GM18505 (cell line): ENCODE measurements around the gene MIOX.
"Not testable (repeated sequence)": the region's sequence is repeated elsewhere in the genome, so short reads cannot be mapped to it uniquely, and the experiment has no call there.

Source experiments
- ATAC-seq: cut with Tn5 transposase; IDR thresholded peaks from one replicate; pipeline ENCODE4 v1.9.1; 2021; ENCODE audit not compliant: unreplicated experiment
- POLR2A ChIP-seq: IDR thresholded peaks from 4 replicates; pipeline ENCODE4 v1.6.1; 2011; ENCODE audit warnings: borderline replicate concordance; ENCODE audit not compliant: insufficient read depth, insufficient read length; ENCODE audit errors: extremely low read depth

The MIOX gene

GRCh38 chr22:50517495-50518260 lies 31.0 kb downstream of the MIOX start:
- ATAC-seq = no peak
- no peak for TF ChIP-seq POLR2A

GRCh38 chr22:50518606-50519005 lies 31.9 kb downstream of the MIOX start:
- no peak for TF ChIP-seq POLR2A
- no peak for ATAC-seq

- TF ChIP-seq POLR2A = no peak
- ATAC-seq = no peak
Measured at GRCh38 chr22:50519151-50519550, 32.5 kb downstream of the MIOX start.

GRCh38 chr22:50520184-50520583 lies 33.5 kb downstream of the MIOX start:
- not testable (repeated sequence) for ATAC-seq

GRCh38 chr22:50520826-50521453 lies 34.3 kb downstream of the MIOX start:
- TF ChIP-seq POLR2A = no peak
- ATAC-seq = no peak

GRCh38 chr22:50521710-50522109 lies 35.1 kb downstream of the MIOX start:
- ATAC-seq = no peak
- no peak for TF ChIP-seq POLR2A

GRCh38 chr22:50522208-50522805 lies 35.6 kb downstream of the MIOX start:
- ATAC-seq = no peak
- no peak for TF ChIP-seq POLR2A

GRCh38 chr22:50522806-50523438 lies 36.3 kb downstream of the MIOX start:
- no peak for TF ChIP-seq POLR2A
- ATAC-seq = no peak

DNA sequence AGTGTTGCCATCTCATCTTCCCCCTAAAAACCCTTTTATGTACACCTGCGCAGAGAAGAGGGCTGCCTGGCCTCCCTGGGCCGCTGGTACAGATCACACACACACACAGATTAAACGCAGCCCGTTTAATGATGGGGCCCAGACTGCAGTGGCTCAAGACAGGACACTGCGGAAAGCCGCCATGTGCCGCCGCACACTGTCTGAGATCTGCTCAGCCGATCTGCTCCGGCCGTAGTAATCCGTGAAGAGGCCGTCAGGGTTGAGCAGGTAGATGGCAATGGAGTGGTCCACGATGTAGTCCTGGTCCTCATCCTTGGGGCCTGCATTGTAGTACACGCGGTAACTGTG lies 36.8 kb downstream of the MIOX start:
- no peak for TF ChIP-seq POLR2A
- no peak for ATAC-seq

DNA sequence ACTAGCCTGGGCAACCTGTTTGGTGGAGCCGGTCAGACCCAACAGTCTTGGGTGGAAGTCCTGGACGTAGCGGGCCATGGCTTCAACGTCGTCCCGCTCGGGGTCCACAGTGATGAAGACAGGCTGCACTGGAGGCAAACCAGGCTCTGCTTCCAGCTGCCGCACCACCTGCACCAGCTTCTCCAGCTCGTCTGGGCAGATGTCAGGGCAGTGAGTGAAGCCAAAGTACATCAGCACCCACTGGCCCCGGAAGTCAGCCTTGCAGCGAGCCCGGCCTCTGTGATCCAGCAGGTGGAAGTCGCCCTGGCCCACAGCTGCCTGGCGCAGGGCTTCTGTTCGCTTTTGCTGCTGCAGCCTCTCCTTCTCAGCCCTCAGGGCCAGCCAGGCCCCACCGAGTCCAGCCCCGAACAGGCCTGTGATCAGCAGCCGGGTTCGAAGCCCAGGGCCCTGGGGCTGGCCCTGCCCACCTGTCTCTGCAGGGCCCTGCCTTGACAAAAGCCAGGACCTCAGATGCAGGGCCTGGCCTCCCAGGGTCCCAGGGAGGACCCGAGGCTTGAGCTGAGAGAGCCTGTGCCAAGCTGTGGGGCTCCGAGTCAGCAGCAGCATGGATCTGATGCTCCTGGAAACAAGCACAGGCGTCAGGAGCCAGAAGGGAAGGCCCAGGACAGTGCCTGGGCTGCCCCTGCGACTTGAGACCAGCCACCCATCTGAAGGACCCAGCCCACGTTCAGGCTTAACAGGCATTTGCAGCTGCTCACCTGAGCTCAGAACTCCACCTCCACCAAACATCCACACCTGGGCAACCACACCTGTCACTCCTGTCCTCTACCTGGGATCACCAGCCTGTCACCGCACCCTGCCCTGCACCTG lies 37.4 kb downstream of the MIOX start:
- no peak for TF ChIP-seq POLR2A
- ATAC-seq = no peak

- ATAC-seq = no peak
Measured at GRCh38 chr22:50524676-50525103, 38.0 kb downstream of the MIOX start.

GRCh38 chr22:50525104-50525857 lies 38.6 kb downstream of the MIOX start, which contains the start of gene SCO2:
Gene SCO2 (minus strand): TSS chr22:50525598. CDS start chr22:50524411, 1,187 bp downstream.
- peak; percentile 84 for TF ChIP-seq POLR2A
- peak; percentile 47 for ATAC-seq

More at GRCh38 chr22:50524676-50525103, 38.0 kb downstream of the MIOX start:
- peak; percentile 4 for TF ChIP-seq POLR2A
